NCI-H226 (cell line): Measurements from ENCODE around the gene TEKT5.
"Not testable (repeated sequence)": the region's sequence is repeated elsewhere in the genome, so short reads cannot be mapped to it uniquely, and the experiment has no call there.

Experiments
- DNase-seq: peaks from one replicate; pipeline ENCODE4 v3.0.0-alpha.2; 2015

The TEKT5 gene

DNA sequence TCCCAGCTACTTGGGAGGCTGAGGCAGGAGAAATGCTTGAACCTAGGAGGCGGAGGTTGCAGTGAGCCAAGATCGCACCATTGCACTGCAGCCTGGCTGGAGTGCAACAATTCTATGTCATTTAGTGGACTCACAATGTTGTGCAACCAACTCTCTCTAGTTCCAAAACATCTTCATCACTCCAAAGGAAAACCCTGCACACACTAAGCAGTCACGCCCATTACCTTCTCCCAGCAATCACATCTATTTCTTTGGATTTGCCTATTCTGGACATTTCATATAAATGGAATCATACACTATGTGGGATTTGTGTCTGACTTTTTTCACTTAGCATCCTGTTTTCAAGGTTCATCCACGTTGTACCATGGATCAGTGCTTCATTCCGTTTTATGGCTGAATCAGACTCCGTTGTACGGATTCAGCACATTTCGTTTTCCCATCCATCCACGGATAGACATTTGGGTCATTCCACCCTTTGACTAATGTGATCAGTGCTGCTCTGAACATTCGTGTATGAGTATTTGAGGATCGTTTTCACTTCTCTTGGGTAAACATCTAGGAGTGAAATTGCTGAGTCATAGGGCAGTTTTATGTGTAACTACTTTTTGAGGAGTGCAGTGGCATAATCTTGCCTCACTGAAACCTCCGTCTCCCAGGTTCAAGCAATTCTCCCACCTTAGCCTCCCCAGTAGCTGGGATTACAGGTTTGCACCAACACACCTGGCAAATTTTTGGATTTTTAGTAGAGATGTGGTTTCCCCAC lies 69.0 kb downstream of the TEKT5 start:
- DNase-seq = no peak

DNA sequence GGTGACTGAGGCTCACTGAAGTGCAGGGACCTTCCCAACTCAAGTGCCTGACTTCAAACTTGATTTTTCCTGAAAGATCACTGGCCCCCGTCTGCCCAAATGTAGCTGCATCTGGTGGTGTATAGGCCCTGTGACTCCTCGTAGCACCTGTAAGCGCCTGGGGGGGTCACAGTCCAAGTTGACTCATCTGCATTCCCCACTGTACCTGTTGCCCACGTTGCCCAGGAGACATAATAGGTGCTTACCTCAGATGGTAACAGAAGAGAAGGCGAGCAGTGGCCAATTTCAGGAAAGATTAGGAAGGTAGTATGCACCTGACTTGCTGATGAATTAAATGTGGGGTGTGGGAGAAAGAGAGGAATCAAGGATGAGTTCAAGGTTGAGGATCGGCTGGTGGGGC lies 70.2 kb downstream of the TEKT5 start:
- DNase-seq = no peak

DNA sequence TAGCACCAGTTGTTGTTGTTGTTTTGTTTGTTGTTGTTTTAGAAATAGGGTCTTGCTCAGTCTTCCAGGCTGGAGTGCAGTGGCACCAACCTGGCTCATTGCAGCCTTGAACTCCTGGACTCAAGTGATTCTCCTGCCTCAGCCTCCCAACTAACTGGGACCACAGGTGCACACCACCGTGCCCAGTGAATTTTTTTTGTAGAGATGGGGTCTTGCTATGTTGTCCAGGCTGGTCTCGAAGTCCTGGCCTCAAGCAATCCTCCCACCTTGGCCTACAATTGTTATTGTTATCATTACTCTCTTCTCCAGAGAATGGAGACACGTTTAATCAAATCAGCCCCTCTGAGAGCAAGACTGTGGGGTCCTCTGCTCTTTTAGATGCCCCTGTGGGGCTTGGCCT lies 71.7 kb downstream of the TEKT5 start:
- DNase-seq = no peak

DNA sequence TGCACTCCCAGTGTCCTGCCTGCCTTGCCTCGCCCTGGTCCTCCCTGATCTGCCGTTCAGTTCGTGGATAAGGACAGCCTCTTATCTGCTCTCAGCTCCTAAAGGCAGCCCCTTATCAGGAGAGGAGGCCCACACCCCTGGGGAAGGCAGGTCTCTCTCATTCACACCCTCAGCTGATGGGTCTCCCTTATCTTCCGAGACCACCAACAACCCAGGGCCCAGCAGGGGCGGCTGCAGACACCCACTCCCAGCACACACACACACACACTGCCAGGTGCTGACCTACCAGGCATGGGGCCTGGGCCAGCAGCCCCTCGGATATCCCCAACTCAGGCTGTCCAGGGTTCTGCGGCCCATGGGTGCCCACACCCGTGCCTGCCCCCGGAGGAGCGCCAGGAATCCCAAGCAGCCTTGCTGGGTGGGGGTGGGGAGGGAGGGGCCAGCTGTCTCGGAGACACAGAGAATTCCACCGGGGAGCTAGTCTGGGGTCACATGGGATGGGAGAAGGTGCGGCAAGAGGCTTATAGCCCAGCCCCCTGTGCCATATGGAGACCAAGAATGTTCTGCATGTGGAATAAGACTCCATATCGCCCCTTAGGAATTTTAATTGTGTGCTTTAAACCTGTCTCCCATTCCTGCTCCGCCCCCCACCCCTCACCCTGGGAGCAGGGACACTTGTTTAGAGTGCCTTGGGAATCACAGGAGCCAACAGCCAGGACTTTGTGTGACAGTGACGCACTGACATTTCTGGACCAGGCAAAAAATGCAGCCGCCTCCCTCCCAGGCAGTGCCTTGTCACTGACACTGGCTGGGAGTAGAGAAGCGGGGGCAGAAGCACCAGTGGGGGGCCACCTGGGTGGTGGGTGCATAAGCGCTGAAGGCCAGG lies 72.5 kb downstream of the TEKT5 start:
- no peak for DNase-seq

DNA sequence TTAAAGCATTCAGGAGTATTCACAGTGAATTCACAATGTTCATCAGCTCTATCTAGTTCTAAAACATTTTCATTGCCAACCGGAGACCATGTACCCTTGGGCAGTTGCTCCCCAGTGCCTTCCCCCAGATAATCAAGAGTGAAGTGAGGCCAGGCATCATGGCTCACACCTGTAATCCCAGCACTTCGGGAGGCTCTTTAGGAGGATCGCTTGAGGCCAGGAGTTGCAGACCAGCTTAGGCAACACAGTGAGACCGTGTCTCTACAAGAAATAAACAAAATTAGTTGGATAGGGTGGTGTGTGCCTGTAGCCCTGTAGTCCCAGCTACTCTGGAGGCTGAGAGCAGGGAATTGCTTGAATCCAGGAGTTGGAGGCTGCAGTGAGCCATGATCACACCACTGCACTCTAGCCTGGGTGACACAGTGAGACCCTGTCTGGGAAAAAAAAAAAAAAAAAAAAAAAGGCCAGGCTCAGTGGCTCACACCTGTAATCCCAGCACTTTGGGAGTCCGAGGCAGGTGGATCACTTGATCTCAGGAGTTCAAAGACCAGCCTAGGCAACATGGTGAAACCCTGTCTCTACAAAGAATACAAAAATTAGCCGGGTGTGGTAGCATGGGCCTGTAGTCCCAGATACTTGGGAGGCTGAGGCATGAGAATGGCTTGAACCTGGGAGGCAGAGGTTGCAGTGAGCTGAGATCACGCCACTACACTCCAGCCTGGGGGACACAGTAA lies 73.3 kb downstream of the TEKT5 start:
- DNase-seq = not testable (repeated sequence)

DNA sequence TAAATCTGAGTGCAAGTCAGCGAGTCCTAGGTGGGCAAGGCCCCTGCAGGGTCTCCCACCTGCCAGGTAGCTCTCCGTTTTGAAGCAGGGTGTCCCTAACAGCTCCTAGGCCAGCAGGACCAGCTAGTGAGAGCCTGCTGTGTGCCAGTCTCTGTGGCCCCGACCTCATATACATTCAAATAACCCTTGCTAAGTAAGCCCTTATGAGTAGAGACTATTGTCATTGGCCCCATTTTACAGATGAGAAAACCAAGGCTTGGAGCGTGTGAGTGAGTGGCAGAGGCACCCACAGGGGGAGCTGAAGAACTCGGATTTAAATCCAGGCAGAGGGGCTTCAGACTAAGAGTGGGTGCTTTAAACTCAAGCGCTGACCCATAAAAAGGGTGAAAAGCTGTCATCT lies 74.6 kb downstream of the TEKT5 start:
- DNase-seq = no peak

DNA sequence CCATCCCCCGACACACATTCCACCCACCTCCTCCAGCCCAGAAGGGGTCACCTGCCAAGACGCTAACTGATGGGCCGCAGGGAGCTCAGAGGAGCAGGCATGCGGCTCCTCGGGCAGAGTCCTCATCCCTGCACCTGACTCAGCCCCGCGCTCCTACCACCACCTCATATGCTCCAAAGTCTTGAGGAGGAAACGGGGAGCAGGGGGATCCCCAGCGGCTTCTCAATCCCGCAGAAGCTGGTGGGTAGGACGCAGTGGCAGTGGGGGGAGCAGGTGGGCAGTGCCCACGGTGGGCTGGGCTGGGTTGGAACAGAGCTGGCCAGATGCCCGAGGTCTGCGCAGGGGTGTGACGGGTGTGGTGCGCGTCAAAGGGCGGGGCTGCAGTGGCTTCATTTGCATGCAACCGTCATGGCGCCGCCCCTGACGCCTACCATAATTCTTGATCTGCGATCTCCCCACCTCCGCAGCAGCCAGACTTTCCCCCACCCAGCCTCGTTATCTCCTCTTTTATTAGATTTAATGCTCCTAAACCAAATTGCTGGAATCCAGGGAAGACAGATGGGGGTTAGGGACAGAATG lies 75.4 kb downstream of the TEKT5 start:
- no peak for DNase-seq

DNA sequence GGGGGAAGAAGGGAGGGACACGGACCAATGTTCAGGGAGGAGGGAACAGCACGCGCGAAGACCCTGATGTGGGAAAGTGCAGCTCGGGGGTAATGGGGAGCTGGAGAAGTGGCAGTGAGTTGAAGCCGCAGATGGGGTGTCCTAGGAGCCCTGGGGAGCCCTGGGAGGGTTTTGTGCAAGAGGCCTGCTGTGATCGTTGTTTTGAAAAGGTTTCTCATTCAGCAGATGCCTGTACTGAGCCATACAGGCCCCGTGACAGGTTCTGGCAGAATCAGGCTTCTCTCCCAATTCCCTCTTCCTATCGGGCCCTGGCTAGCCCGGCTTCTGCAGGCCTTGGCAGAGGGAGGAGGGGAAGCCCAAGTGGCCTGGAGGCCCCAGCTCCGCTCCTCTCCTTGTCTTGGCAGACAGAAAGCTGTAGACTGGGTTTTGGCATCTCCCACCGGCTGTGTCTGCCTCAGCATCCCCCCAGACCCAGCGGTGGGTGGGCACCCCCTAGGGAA lies 76.0 kb downstream of the TEKT5 start:
- DNase-seq = no peak

DNA sequence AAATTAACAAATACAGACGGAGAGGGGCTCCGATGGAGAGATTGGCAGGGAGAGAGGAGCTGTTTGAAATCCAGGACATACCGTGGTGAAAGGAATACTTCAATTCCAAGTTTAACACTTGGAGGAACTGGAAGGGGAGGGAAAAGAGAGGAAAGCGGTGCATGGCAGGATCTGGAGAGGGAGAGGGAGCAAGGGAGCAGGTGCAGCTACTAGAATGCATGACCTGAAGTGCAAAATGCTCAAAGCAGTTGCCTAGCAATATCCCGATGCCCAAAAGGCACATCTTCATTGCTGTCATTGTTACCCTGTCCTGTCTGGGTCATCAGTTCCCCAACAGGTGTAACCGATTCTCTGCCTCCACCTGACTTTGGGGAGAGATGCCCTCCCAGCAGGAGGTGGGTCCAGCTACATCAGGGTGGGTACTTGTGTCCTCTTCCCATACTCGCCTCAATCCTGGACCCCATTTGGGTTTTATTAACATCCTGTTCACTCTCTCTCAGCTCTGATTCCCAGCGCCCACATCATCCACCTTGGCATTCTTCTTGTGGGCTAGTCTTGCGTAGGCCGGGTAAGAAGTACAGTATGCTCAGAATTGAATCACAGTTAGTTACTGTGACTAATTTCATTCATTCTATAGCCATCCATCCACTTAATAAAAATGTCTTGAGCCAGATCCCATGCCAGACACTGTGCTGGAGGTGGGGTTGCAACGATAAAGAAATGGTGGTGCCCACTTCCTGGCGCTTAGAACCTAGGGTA lies 76.9 kb downstream of the TEKT5 start:
- no peak for DNase-seq

DNA sequence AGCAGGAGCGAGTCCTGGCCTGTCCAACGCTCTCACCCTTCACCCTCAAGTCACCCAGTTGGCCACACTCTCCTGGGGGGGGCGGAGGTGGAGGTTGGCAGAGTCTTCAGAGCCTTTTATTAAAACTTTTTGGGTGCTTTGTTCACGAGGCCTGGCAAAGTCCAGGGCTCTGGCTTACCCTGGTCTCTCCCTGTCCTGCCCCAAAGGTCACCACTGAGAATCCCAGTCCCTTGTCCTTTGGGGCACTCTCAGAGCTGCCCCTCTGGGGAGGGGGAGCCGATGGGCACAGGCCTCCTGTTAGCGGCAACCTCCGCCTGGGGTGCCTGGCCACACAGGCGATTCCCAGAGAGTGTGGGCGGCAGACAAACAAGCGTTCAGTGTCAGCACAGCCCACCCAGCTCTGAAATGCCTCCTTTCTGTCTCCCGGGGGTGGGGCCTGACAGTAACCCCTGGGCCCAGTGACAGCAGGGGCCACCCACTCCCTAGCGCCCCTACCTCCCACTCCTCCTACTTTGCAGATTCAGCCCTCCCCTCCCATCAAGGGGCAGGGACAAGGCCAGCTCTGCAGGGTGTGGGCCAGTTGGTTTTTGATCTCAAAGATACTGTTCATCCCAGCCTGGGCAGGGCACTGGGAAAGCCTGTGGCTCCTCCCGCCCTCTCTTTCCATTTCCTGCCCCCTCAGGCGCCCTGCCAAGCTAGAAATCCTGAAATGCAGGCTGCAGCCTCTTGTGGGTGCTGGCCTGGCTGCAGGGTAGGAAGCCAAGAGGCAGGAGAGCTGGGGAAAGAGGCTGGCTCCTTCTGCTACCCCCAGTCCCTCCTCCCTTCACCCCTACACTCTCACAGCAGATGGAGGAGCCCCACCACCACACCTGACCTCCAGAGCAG lies 77.7 kb downstream of the TEKT5 start:
- DNase-seq = peak; percentile 70

DNA sequence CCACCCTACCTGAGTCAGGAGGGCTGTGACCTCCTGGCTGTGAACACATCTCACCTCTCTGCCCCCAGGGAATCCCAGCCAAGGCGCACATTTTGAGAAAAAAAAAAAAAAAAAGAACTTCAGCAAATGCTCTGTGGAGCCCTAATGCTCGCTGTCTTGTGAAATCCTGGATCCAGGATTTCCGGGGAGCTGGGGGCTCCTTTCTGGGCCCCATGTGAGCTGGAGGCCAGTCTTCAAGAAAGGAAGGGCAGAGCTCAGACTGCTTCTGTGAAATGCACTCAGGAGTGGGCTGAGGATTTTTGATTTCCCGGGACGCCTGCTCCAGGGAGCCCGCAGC lies 78.3 kb downstream of the TEKT5 start:
- no peak for DNase-seq

DNA sequence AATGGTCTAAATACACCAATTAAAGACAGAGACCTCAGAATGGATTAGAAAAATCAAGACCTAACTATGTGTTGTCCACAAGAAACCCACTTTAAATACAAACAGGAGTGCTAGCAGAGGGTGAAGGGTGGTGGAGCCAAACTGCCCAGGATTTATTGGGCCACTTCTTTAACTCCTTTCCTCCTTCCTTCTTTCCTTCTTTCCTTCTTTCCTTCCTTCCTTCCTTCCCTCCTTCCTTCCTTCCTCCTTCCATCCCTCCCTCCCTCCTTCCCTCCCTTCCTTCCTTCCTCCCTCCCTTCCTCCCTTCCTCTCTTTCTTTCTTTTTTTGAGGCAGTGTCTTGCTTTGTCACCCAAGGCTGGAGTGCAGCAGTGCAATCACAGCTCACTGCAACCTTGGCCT lies 80.0 kb downstream of the TEKT5 start:
- no peak for DNase-seq

DNA sequence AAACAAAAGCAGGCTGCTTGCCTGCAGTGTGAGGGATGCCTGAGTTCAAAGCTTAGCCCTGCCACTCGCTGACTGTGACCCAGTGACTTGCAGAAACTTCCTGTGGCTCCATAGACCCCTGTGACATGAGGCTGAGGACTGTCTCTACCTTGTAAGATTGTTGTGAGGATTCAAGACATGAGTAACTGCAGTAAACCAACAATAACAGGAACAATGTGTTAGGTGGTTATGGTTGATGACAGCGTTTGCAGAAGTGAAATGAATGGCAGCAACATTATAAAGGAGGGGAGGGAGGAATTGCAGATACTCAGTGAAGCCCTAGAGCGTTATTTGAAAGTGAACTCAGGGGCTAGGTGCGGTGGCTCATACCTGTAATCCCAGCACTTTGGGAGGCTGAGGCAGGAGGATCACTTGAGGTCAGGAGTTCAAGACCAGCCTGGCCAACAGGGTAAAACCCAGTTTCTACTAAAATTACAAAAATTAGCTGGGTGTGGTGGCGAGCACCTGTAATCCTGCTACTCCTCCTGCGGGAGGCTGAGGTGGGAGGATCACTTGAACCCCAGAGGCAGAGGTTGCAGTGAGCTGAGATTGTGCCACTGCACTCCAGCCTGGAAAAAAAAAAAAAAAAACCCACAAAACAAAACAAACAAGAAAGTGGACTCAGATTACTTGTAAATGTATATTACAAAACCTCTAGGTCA lies 80.8 kb downstream of the TEKT5 start:
- DNase-seq = no peak

DNA sequence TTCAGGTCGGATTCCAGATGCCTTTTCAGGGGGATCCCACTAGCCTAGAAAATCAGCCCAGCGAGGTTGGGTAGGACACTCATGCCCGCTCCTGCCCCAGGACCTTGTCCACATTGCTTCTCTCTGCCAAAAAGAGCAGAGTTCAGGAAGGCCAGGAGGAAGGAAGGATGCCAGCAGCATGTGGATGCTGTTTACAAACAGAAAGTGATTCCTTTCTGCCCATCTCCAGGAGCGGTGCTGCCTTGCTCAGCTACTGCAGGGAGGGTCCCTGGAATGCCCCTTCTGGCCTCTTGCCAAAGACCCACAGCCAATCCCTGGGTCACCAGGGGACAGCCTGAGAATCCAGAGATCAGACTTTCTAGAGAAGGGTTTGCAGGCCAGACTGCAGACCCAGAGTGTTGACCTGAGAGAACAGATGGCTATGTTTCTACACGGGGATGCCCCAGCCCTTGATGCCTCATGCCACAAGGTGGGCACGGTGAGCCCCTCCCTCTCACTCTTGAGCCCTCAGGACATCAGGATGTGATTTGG lies 82.0 kb downstream of the TEKT5 start:
- DNase-seq = no peak

DNA sequence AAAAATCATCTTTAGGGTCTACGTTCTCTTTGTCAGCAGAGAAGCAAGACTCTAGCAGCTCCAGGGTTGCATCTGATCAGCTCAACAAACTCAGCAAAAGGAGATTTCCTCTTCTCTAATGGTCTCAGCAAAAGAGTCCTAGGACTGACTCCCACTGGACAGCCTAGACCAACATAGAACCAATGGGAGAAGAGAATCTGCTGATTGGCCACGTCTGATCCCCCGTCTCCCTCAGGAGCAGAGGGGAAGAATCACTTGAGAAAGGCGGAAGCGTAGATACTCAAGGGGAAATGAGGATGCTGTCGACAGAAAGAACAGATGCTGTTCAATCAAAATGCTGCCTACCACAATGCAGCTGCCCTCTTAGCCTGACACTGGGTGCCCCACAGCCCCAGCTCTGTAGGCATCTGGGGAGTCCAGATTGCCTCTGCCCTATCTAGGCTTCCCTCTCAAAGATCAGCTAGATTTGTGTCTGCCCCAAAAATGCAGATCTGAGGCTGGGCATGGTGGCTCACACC lies 82.8 kb downstream of the TEKT5 start:
- no peak for DNase-seq

DNA sequence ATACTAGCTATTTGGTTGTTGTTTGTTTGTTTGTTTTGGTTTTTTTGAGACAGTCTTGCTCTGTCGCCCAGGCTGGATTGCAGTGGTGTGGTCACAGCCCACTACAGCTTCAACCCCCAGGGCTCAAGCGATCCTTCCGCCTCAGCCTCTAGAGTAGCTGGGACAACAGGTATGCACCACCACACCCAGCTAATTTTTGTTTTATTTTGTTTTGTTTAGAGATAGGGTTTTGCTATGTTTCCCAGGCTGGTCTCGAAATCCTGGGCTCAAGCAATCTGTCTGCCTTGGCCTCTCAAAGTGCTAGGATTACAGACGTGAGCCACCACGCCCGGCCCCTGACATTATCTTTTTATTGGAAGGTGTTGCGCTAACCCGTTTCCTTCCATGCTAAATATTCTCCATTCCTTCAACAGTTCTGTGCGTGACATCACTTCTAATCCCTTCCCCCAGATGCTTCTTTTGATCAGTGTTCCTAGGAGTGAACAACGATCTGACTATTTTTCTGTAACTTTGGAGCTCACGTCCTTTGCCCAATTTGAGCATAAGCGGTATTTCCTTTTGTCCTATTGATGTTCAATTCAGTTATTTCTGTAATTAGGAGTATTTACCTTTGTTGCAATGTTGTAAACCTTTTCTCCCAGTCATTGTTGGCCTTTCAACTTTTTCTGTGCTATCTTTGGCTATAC lies 84.1 kb downstream of the TEKT5 start:
- DNase-seq = no peak

DNA sequence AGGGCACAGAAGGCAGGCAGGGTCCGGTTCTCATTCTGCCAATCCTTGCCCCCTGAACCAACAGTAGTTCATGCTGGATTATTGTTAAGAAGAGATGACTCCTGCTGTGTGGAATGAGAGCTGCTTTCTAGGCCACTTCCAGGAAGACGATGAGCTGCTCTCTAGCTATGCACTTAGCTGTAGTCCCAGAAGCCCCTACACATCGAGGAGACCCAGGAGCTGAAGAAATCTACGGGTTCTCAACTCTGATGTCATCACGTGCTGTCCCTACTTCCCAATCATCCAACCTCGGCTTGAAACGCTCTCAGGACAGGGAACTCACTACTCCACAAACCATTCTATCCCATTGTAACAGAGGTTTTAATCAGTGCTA lies 85.3 kb downstream of the TEKT5 start:
- peak; percentile 36 for DNase-seq

DNA sequence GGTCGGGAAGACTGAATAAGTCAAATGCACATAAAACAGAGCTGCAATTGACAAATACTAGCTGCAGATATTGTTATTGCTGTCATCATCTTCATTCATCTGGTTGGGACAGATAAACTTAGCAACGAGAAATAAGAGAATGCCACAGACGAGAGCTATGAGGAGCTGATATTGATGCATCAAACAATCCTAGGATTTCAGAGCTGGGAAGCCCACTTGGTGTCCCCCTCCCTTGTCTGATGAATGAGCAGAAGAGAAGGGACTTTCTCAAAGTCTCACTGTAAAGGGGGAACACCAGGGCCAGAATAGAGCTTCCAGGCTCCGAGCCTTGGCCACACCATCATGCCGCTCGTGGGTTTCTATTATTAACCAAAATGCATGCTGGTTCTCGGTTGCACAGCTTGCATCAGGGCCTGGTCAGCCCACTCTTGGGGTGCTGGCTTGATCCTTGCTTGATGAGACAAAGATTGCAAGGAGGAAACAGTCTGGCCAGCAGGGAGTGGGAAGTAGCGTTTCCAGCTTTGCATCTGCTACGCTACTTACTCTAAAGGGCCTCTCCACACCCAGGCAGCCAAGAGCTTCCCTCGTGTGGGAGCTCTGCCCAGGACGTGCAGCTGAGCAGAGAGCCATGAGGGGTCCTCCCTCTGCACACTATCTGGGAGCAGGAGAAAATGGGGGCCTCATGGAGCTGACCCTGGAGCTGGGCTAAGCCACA lies 85.9 kb downstream of the TEKT5 start:
- DNase-seq = no peak

DNA sequence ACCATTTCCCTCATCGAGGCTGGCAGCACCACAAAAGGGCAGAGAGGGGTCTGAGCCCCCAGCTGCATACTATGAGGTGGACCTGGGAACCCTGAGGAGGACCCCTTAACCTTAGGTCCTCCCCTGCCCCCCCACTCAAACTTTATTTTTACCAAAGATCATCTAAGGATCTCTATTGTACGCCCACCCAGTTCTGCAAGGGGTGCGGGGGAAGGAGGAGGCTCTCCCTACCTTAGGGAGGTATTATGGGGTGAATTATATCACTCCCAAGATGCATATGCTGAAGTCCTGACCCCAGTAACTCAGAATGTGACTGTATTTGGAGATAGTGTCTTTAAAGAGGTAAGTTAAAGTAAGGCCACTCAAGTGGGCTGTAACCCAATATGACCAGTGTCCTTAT lies 87.6 kb downstream of the TEKT5 start:
- DNase-seq = no peak
